ENCODE data around the gene GREM1. TPM values are rescaled to one million over a fixed set of nuclear protein-coding genes. Genes with fewer than 3 reads are reported as not detected.

The GREM1 gene
- polyA plus RNA-seq, 1 donor: 3.3 TPM

DNA sequence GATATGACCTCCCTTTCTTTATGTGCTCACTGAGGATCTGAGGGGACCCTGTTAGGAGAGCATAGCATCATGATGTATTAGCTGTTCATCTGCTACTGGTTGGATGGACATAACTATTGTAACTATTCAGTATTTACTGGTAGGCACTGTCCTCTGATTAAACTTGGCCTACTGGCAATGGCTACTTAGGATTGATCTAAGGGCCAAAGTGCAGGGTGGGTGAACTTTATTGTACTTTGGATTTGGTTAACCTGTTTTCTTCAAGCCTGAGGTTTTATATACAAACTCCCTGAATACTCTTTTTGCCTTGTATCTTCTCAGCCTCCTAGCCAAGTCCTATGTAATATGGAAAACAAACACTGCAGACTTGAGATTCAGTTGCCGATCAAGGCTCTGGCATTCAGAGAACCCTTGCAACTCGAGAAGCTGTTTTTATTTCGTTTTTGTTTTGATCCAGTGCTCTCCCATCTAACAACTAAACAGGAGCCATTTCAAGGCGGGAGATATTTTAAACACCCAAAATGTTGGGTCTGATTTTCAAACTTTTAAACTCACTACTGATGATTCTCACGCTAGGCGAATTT is 14.9 kb downstream of the GREM1 start:
- DNase-seq: no peak

DNA sequence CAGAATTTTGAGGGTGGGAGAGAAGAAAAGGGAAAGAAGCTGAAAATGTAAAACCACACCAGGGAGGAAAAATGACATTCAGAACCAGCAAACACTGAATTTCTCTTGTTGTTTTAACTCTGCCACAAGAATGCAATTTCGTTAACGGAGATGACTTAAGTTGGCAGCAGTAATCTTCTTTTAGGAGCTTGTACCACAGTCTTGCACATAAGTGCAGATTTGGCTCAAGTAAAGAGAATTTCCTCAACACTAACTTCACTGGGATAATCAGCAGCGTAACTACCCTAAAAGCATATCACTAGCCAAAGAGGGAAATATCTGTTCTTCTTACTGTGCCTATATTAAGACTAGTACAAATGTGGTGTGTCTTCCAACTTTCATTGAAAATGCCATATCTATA is 15.5 kb downstream of the GREM1 start:
- DNase-seq: no peak

DNA sequence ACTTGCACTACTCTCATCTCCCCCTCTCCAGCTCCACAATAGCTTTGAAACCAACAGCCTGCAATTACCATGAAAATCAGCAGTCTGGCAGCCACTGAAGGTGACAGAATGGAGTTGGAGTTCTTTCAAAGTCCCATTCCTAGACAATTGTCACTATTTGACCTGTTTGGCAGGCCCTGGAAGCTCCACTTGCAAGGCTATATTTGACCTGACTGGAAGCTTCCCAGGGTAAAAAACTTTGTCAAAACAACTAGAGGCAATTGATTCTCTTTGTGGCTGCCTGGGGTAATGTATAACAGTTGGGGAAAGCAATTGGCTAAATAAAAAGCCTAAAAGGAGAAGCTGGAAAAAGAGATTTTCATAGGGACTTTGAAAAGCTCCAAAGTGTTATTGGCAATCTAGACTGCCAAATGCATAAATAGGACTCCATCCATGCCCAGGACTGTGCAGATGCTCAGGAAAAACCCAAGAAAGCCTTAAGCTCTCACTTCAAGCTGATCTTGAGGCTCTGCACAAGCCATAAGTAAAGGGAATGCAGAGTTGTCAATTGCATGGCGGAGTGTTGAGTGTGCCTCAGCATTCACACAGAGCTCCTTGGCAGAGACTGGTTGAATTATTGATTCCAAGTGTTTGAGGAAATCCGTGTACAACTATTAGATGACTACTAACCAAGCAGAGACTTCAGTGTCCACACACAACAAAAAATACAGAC is 18.3 kb downstream of the GREM1 start:
- DNase-seq: no peak

DNA sequence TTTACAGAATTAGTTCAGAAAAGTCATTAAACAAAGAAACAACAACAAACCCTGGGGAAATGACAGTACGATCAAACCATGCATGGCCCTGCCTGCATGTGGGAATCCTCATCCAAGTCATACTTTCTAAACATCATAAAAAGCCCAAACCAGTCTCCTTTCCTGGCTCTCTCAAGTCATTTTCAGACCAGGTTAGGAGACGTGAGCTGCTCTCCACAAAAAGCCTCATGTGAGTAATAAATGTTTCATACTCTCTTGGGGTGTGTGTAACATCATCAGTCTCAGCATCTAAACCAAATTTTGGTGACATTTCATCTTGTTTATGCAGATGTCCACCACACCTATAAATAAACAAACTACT is 18.9 kb downstream of the GREM1 start:
- no peak for DNase-seq

DNA sequence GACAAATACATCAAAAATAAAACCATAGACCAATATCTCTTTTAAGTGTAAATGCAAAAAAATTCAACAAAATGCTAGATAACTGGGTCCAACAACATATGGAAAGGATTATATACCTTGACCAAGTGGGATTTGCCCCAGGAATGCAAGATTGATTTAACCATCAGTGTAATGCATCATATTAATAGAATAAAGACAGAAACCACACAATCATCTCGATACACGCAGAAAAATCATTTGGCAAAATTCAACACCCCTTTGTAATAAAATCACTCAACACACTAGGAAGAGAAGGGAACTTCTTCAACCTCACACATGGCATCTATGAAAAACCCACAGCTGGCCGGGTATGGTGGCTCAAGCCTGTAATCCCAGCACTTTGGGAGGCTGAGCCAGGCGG is 19.5 kb downstream of the GREM1 start:
- no peak for DNase-seq

DNA sequence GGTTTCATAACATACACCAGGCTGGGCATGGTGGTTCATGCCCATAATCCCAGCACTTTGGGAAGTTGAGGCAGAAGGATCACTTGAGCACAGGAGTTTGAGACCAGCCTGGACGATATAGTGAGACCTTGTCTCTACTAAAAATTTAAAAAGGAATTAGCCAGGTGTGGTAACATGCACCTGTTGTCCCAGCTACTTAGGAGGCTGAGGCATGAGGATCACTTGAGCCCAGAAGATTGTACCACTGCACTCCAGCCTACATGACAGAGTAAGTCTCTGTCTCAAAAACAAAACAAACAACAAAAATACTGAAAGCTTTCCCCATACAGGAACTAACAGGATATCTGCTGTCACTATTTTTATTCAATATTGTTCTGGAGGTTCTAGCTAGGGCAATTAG is 20.9 kb downstream of the GREM1 start:
- no peak for DNase-seq

DNA sequence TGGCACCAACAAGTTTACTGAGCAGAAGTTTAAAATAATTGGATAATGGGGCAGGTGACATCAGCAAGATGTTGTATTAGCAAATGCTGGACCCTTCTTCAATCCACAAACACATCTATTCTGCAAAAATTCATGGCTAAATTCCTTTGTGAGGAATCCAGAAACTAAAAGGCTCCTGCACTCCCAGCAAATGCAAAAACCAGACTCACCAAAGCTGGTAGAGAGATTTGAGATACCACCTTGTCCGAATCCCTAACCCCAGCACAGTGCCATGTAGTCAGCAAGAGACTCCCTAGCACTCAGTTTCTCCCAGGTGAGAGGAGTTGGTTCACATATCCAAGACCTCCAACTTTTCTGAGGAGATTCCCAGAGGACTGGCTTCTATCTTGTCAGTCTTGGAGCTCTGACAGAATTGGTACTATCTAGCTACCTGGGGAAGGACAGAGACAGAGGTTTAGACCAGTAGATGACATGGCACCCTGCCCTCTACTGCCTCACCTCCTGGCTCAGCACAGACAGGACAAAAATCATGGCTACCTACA is 21.8 kb downstream of the GREM1 start:
- DNase-seq: no peak

DNA sequence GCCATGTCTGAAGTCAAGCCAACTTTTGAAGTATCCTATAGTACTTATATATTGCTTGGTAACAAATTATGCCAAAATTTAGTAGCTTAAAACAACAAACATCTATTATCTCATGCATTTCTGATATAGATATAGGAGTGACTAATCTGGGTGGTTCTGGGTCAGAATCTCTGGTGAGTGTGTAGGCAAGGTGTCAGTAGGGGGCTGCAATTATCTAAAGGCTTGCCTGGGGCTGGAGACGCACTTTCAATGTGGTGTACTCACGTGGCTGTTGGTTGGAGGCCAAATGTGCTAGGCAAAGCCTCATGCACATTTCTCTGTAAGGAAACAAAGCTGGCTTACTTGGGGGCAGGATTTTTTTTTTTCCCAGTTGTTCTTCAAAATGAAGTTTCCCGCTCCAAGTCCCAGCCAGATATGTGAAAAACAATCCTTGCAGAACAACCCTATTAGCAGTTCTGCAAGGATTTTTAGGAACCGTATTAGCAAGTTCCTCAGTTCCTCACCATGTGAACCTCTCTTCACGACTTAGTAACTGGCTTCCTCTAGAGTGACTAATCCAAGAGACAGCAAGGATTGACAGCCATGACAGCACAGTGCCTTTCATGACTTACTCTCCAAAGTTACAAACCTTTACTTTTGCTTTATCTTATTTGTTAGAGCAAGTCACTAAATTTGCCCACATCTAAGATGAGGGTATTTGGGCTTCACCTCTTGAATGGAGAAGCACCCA is 25.8 kb downstream of the GREM1 start:
- no peak for DNase-seq

DNA sequence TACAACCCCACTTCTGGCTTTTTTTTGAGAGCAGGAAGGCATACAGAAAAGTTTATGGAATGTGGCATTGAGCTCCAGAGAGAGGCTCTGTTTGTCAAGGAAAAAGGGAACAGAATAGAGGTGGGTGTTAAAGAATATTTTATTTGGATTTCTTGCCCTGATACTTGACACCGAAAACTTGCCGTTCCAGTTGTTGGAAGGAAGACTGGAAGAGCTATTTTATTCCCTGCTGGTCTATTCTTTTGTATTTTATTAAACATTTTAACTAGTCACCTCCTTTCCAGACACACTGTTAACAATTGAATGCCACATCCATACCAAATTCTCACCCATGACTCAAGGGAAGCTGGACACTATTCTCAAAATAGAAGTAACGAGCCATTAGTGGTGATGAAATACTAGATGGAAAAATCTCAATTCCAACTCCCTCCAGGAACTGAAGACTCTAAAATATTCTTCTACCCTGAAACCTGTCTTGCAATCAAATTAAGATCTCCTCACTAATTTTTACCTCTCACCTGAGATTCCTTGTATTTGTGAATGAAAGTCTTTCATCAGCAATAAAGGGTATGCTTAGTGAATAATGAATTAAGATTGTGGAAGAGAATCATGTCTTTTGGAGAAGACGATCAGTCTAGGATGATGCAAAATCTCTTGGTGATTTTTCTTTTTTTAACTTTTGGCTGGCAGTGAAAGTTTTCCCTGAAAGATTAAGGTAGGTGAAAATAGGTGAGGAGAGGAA is 28.5 kb downstream of the GREM1 start:
- no peak for DNase-seq

DNA sequence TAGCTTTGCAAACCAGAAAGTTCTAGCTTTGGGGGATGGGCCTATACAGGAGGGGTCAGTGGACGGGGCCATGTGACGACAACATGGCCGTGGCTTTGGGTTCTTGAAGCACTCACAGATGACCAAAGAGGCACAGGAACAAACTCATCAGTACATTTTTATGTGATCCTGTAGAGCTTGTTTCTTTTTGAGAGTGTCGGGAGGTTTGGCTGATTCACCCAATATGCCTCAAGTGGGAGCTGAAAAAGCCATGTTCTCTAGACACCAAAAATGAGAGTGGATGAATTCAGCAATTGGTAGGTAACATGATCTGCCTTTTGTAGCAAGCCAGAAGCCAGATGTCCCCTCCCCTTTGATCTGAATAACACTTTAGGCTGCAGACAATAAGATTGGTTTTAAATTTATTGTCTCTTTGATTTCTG is 30.1 kb downstream of the GREM1 start:
- no peak for DNase-seq

DNA sequence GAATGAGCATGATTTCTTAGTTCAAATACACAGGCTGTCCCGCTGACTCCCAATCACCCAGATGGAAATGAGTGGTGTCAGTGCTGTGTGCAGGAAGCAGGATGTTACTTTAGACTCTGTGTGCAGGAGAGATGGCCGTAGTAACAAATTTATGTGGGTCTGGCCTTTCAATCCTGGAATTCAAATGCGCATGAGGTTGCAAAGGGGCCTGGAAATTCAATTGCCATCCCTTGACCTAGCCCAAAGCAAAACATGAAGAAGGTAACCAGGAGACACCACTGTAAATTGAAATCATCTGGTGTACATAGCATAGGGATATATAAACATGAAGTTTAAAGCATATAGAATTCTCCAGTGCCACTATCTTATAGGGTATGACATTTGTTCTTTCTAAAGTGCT is 33.2 kb downstream of the GREM1 start:
- DNase-seq: no peak

DNA sequence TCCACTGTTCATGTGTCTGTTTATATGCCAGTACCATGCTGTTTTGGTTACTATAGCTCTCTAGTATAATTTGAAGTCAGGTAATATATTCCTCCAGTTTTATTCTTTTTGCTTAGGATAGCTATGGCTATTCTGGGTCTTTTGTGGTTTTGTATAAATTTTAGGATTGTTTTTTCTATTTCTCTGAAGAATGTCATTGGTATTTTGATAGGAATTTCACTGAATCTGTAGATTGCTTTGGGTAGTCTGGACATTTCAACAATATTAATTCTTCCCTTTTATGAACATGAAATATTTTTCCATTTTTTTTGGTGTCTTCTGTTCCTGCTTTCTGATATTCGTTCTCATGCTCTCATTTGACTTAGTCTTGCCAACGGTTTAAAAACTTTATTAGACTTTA is 39.6 kb downstream of the GREM1 start:
- no peak for DNase-seq

DNA sequence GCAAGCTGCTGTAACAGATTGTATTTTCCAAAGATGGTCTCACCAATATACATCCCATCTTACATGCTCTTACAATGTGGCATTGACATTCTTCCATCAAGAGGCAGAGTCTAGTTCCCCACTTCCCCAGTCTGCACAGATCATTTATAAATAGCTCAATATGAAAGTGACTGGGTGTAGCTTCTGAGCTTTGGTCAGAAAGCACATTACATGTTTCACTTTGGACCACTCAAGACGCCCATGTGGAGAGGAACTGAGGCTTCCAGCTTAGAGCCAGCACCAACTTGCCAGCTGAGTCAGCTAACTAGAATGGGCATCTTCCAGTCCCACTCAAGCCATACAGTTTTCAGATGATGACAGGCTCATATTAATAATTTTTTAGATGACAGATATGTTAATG is 45.5 kb downstream of the GREM1 start:
- no peak for DNase-seq

DNA sequence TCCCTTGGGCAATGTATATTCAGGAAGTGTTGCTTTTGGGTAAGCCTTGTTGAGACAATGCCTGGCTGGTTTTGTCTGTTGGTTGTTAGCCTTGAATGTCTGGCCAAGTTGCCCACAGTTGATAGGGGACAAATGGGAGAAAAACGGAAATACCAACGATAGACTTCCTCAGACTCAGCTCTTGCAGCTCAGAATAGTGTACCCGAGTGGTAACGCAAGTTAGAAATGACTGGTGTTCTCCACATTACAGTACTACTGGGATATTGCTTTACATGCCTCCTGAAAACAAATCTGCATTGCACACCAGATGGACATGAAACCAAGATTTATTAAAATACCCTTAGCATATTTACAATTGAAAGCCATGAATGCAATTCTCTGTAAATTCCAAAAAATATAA is 47.4 kb downstream of the GREM1 start:
- no peak for DNase-seq

DNA sequence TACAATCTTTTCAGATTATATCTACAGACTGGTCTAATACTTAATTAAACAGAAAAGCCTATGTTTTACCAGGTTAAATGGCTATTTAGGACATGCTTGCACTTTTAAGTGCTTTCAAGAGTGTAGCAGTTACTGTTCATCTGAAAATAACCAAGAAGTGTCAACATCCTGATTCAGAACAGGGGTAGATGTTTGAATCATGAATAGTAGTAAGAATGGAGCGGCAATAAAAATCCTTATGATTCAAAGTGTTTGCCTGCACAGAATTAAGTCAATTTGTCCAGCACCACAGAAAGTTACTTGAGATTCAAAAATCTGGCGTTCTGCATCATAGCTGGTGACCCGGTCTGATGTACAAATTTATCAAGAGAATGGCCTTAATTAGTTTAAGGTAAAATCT is 48.3 kb downstream of the GREM1 start:
- no peak for DNase-seq

DNA sequence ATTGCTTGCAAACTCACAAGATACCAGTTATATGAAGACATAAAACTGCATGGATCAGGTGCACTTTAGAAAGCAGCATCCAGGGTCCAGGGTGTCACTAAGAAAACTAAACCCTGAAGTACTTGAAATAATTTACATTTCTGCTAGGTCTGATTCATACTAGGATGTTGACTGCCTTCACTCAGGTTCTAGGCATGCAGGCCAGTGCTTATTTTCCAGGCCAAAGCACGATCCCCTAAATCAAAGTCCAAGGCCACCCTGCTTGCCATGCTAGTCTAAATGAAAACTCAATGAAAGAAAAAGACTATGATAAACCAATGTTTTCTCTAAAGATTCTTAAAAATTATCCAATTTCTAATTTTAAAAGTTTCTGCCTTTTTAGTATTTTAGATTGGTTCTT is 49.4 kb downstream of the GREM1 start:
- no peak for DNase-seq

DNA sequence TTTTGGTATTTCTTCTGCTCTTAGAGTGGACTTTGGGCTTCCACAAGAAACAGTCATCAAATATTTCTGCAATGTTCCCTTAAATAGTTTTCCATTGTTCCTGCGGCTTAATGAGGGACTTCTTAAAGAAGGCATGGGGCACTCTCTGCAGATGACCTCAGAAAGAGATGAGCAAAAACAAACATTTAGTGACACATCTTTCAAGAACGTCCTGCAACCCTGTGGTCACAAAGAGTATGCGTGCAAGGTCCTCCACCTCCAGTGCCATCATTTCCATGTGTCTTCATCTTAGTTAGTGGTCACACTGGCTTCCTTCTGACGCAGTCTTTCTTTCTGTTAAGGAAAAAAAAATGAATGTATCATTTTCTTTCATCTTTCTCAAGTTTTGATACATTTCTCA is 56.2 kb downstream of the GREM1 start:
- DNase-seq: no peak

DNA sequence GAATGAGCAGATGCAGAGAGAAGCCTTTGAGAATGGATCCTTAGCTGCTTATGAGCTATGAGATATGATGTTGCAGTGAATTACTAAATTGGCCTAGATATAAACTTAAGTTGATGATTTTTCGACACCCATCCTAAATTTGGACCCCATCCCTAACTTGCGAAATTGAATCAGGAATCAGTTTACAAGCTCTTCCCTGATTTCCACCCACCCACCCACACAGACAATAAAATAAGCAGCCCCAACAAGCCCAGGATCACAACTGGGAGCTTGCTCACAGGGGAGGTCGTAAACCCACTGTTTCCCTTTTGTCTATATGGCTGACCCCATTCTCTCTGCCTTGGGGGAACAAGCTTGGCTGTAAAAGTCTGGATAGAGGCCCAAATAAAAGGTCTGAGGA is 57.3 kb downstream of the GREM1 start:
- DNase-seq: no peak

DNA sequence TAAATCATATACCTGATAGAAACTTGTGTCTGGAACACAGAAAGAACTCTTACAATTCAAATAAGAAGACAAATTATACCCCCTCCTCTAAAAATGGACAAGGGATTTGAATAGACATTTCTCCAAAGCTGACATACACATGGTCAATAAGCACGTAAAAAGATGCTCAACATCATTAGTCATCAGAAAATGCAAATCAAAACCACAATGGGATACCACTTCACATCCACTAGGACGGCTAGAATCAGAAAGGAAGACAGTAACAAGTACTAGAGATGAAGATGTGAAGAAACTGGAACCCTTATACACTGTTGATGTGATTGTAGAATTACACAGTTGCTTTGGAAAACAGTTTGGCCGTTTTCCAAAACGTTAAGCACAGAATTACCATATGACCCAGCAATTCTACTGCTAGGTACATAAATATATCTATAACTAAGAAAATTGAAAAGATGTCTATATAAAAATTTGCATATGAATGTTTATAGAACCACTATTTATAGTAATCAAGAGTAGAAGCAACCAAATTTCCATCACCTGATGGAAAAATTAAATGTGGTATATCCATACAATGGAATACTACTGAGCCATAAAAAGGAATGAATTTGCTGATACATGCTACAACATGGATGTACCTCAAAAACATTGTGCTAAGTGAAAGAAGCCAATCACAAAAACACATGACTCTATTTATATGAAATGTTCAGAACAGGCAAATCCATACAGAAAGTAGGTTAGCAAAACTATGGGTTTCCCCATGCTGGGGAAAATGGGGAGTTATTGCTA is 60.8 kb downstream of the GREM1 start:
- DNase-seq: no peak

DNA sequence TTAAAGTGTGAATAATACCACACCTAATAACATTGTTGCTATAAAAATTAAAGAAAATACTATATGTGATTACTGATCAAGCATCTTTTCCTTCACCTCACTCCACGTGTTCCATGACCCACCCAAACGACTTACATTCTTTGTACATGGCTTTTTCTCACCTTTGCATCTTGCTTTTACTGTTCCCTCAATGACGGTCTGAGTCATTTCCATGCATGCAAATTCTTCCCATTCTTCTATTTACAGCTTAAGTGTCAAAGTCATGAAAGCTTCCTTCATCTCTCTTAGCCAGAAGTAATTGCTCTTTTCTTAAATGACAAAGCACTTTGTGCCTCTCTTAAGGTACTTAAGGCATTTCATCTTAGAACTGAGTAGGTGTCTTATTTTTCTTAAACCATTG is 64.0 kb downstream of the GREM1 start:
- no peak for DNase-seq

DNA sequence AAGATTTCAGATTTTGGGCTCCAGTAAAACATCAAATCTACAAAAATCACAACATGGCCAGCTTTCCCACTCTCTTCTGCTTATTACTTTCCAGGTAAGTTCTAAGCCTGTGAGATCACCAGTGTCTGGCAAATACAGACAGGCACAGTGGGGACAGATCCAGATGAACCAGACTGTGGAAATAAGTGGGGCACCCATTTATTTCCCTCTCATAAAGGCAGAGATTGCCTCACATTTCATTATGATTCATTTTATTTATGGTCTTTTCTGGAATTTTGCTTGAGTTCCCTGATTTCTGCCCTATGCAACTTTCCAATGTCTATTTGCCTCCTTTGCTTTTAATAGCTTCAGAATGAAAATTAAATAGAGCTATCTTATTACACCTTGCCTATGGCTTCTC is 66.8 kb downstream of the GREM1 start:
- no peak for DNase-seq

DNA sequence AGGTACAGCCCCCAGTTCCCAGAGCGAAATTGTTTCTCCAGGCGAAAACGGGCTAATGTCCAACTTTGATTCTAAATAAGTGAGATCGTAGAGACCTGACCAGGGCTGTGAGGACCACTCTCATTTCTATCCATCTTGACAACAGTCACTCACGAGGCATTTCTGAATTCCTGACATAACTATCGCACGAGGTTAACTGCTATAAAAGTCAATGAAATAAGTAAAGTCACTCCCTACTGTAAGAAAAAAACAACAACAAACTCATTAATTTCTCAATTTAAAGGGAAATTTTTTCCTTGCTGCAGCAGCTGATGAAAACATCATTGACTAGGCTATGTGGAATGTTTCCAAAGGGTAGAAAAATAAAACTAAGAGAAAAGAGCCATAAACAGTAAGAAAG is 69.1 kb downstream of the GREM1 start:
- no peak for DNase-seq

Data from hindlimb muscle (tissue), 1 donor.